WTC11 (cell line): ENCODE measurements around the gene ADORA1. TPM values are rescaled to one million over a fixed set of nuclear protein-coding genes. Genes with fewer than 3 reads are reported as not detected.

Experiments used
- ATAC-seq: fragments of 200-7000 bp; cut with Tn5 transposase; 2 replicates; pipeline ENCODE4 v1.10.0; 2021; ENCODE audit warnings: mild to moderate bottlenecking, moderate library complexity
- CTCF ChIA-PET: fragments of 300-600 bp; sonication (Branson Sonifier 250); formaldehyde crosslinking; loops from one replicate; lab custom pipeline; 2021; ENCODE audit warnings: antibody characterized with exemption; lab: Charles Lee
- POLR2A ChIA-PET: fragments of 350-600 bp; sonication (Branson Sonifier 250); formaldehyde crosslinking; loops from one replicate; lab custom pipeline; 2021; ENCODE audit warnings: antibody characterized with exemption; lab: Charles Lee
- DNase-seq: peaks from one replicate; pipeline ENCODE4 v3.0.0; 2021; ENCODE audit warnings: low spot score
- H3K27ac Mint-ChIP-seq: 2 replicates; pipeline ENCODE4 v1.8.0; 2021; ENCODE audit warnings: mixed read lengths
- H3K27me3 Mint-ChIP-seq: 2 replicates; pipeline ENCODE4 v1.8.0; 2021; ENCODE audit warnings: low read depth, mild to moderate bottlenecking, moderate library complexity, mixed read lengths
- H3K36me3 Mint-ChIP-seq: 2 replicates; pipeline ENCODE4 v1.8.0; 2021; ENCODE audit warnings: mixed read lengths
- H3K4me1 Mint-ChIP-seq: 2 replicates; pipeline ENCODE4 v1.8.0; 2022; ENCODE audit warnings: mixed read lengths
- H3K4me3 Mint-ChIP-seq: 2 replicates; pipeline ENCODE4 v1.8.0; 2021; ENCODE audit warnings: mild to moderate bottlenecking, moderate library complexity, mixed read lengths
- H3K9me3 Mint-ChIP-seq: 2 replicates; pipeline ENCODE4 v1.8.0; 2021; ENCODE audit warnings: mixed read lengths
- AFF4 ChIP-seq: sonication (generic); formaldehyde crosslinking; IDR thresholded peaks from 2 replicates; pipeline ENCODE4 v1.8.1; 2023; ENCODE audit warnings: mild to moderate bottlenecking, missing genetic modification reagents, borderline replicate concordance
- CBFB ChIP-seq: sonication (generic); formaldehyde crosslinking; IDR thresholded peaks from 2 replicates; pipeline ENCODE4 v1.8.1; 2022; ENCODE audit warnings: mild to moderate bottlenecking, low read depth, missing genetic modification reagents
- E2F1 ChIP-seq: sonication (generic); formaldehyde crosslinking; IDR thresholded peaks from 2 replicates; pipeline ENCODE4 v1.8.0; 2022; ENCODE audit warnings: mild to moderate bottlenecking, missing genetic modification reagents
- E2F5 ChIP-seq: sonication (generic); formaldehyde crosslinking; IDR thresholded peaks from 2 replicates; pipeline ENCODE4 v1.8.1; 2022; ENCODE audit warnings: mild to moderate bottlenecking, moderate library complexity, missing genetic modification reagents
- ELF4 ChIP-seq: sonication (generic); formaldehyde crosslinking; IDR thresholded peaks from 2 replicates; pipeline ENCODE4 v1.8.1; 2022; ENCODE audit warnings: low read depth, mild to moderate bottlenecking, moderate library complexity, missing genetic modification reagents
- ERG ChIP-seq: fragments of 250-450 bp; sonication (Bioruptor Pico); IDR thresholded peaks from 2 replicates; pipeline ENCODE4 v1.8.0; 2021; ENCODE audit warnings: mild to moderate bottlenecking
- HMGXB4 ChIP-seq: sonication (generic); formaldehyde crosslinking; IDR thresholded peaks from 2 replicates; pipeline ENCODE4 v1.8.1; 2023; ENCODE audit warnings: mild to moderate bottlenecking, moderate library complexity, missing genetic modification reagents
- IRF1 ChIP-seq: sonication (generic); formaldehyde crosslinking; IDR thresholded peaks from 2 replicates; pipeline ENCODE4 v1.8.0; 2023; ENCODE audit warnings: missing genetic modification reagents
- IRF2 ChIP-seq: sonication (generic); formaldehyde crosslinking; IDR thresholded peaks from 2 replicates; pipeline ENCODE4 v1.8.0; 2022; ENCODE audit warnings: low read depth, missing genetic modification reagents, borderline replicate concordance
- MYBL2 ChIP-seq: sonication (generic); formaldehyde crosslinking; IDR thresholded peaks from 2 replicates; pipeline ENCODE4 v1.8.1; 2023; ENCODE audit warnings: mild to moderate bottlenecking, moderate library complexity, missing genetic modification reagents
- NFATC4 ChIP-seq: fragments of 250-450 bp; sonication (Bioruptor Pico); IDR thresholded peaks from 2 replicates; pipeline ENCODE4 v1.9.0; 2021; ENCODE audit warnings: mild to moderate bottlenecking
- RELA ChIP-seq: sonication (generic); formaldehyde crosslinking; IDR thresholded peaks from 2 replicates; pipeline ENCODE4 v1.8.1; 2022; ENCODE audit warnings: missing genetic modification reagents, mild to moderate bottlenecking, borderline replicate concordance
- TCF7 ChIP-seq: sonication (generic); formaldehyde crosslinking; IDR thresholded peaks from 2 replicates; pipeline ENCODE4 v1.8.0; 2022; ENCODE audit warnings: mild to moderate bottlenecking, low read depth, missing genetic modification reagents, moderate library complexity
- TEAD1 ChIP-seq: sonication (generic); formaldehyde crosslinking; IDR thresholded peaks from 2 replicates; pipeline ENCODE4 v1.8.0; 2022; ENCODE audit warnings: mild to moderate bottlenecking, missing genetic modification reagents
- TEAD4 ChIP-seq: sonication (generic); formaldehyde crosslinking; IDR thresholded peaks from 2 replicates; pipeline ENCODE4 v1.8.0; 2022; ENCODE audit warnings: mild to moderate bottlenecking, missing genetic modification reagents
- ZNF121 ChIP-seq: sonication (generic); formaldehyde crosslinking; IDR thresholded peaks from 2 replicates; pipeline ENCODE4 v1.8.0; 2023; ENCODE audit warnings: missing genetic modification reagents
- ZNF317 ChIP-seq: sonication (generic); formaldehyde crosslinking; IDR thresholded peaks from 2 replicates; pipeline ENCODE4 v1.8.1; 2023; ENCODE audit warnings: low read depth, mild to moderate bottlenecking, moderate library complexity, missing genetic modification reagents, borderline replicate concordance
- ZNF423 ChIP-seq: fragments of 250-450 bp; sonication (Bioruptor Pico); IDR thresholded peaks from 2 replicates; pipeline ENCODE4 v2.1.2; 2022; ENCODE audit warnings: mild to moderate bottlenecking, moderate library complexity
- ZNF512 ChIP-seq: sonication (generic); formaldehyde crosslinking; IDR thresholded peaks from 2 replicates; pipeline ENCODE4 v1.8.1; 2022; ENCODE audit warnings: missing genetic modification reagents, borderline replicate concordance
- ZSCAN18 ChIP-seq: fragments of 250-450 bp; sonication (Bioruptor Pico); IDR thresholded peaks from 2 replicates; pipeline ENCODE4 v2.1.2; 2022; ENCODE audit warnings: mild to moderate bottlenecking, moderate library complexity
- total RNA-seq: library from RNA; stranded (reverse); gene quantifications from 3 replicates; pipeline ENCODE4 v1.2.3, GENCODE V29; 2021

Gene ADORA1
- total RNA-seq, 1 experiment from 2014 or later = 1.8 TPM

- POLR2A ChIA-PET = no interaction called here
- Mint-ChIP-seq H3K36me3 (no peaks in the 10 kb centered on the region), H3K9me3 (no peaks in the 10 kb centered on the region), H3K4me3 (no peak overlapping the region), H3K27me3 (peaks cover 2% of the 10 kb centered on the region; the same call in 1 of the 2 replicates), H3K27ac (no peak overlapping the region), H3K4me1 (peaks cover 32% of the 10 kb centered on the region)
- DNase-seq = no peak
- TF ChIP-seq TEAD4 (no peak), NFATC4 (no peak), MYBL2 (CRISPR knock-in tag) (no peak), E2F5 (CRISPR knock-in tag) (no peak), ZSCAN18 (no peak), TCF7 (CRISPR knock-in tag) (no peak), TEAD1 (CRISPR knock-in tag) (no peak), AFF4 (no peak), ZNF512 (CRISPR knock-in tag) (no peak), ELF4 (CRISPR knock-in tag) (no peak), IRF1 (CRISPR knock-in tag) (no peak), ZNF423 (no peak)
- CTCF ChIA-PET = interaction anchor here (0.7 to 3.5 kb wide), 9 partner anchors 11 to 146 kb away, joined by 3 to 25 read pairs (median 7); partner anchors contain the start of gene ADORA1
- ATAC-seq = no peak
Measured at GRCh38 chr1:203185585-203185984, 58.1 kb downstream of the ADORA1 start.

- peaks cover 32% of the 10 kb centered on the region for H3K4me1 Mint-ChIP-seq
- POLR2A ChIA-PET = no interaction called here
- TF ChIP-seq E2F1 (no peak), ZNF317 (CRISPR knock-in tag) (no peak), IRF2 (CRISPR knock-in tag) (no peak), CBFB (CRISPR knock-in tag) (no peak), ZNF121 (CRISPR knock-in tag) (no peak), ZSCAN18 (no peak), HMGXB4 (no peak), RELA (CRISPR knock-in tag) (no peak), ERG (CRISPR knock-in tag) (no peak)
Measured at GRCh38 chr1:203186091-203186445, 58.5 kb downstream of the ADORA1 start.

More at GRCh38 chr1:203186091-203186445, 58.5 kb downstream of the ADORA1 start:
- H3K36me3 Mint-ChIP-seq = no peaks in the 10 kb centered on the region
- CTCF ChIA-PET = interaction anchor here (0.9 to 3.5 kb wide), 9 partner anchors 9 to 146 kb away, joined by 3 to 25 read pairs (median 8); partner anchors contain the start of gene ADORA1
- peaks cover 2% of the 10 kb centered on the region; the same call in 1 of the 2 replicates for H3K27me3 Mint-ChIP-seq
- no peak for ATAC-seq
- H3K4me3 Mint-ChIP-seq = no peak overlapping the region
- H3K27ac Mint-ChIP-seq = no peak overlapping the region
- no peak for DNase-seq
- H3K9me3 Mint-ChIP-seq = no peaks in the 10 kb centered on the region
